ENCODE data around the gene STAM. TPM values are rescaled to one million over a fixed set of nuclear protein-coding genes. Genes with fewer than 3 reads are reported as not detected.

The STAM gene
- total and polyA plus RNA-seq, 9 of the 15 experiments (the other 6 are each of a cell fraction or from before 2014, with no cell fraction given) = 13.8 to 33.5 (median 26.4) TPM

DNA sequence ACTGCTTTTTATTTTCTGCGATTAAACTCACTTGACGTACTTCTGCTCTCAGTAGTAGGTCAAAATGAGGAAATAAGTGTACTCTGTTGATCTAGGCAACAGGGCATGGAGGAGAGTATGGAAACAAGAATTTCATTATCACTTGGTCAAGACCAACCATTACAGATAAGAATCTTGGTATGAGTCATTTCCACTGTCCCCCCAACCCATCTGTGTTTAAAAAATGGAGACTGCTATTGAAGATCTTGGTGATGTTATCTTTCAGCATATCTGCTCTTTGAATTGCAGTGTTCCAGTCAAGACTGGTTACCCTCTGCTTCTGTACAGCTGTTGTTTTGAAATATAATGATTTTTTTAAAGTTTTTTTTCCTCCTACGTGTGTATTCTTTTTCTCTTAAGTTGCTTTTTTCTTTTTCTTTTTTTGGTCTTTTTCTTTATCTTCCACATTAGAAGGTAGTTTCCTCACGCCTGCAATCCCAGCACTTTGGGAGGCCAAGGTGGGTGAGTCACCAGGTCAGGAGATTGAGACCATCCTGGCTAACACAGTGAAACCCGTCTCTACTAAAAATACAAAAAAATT lies 11.7 kb downstream of the STAM start (continued):
- TF ChIP-seq, protein P1, sequence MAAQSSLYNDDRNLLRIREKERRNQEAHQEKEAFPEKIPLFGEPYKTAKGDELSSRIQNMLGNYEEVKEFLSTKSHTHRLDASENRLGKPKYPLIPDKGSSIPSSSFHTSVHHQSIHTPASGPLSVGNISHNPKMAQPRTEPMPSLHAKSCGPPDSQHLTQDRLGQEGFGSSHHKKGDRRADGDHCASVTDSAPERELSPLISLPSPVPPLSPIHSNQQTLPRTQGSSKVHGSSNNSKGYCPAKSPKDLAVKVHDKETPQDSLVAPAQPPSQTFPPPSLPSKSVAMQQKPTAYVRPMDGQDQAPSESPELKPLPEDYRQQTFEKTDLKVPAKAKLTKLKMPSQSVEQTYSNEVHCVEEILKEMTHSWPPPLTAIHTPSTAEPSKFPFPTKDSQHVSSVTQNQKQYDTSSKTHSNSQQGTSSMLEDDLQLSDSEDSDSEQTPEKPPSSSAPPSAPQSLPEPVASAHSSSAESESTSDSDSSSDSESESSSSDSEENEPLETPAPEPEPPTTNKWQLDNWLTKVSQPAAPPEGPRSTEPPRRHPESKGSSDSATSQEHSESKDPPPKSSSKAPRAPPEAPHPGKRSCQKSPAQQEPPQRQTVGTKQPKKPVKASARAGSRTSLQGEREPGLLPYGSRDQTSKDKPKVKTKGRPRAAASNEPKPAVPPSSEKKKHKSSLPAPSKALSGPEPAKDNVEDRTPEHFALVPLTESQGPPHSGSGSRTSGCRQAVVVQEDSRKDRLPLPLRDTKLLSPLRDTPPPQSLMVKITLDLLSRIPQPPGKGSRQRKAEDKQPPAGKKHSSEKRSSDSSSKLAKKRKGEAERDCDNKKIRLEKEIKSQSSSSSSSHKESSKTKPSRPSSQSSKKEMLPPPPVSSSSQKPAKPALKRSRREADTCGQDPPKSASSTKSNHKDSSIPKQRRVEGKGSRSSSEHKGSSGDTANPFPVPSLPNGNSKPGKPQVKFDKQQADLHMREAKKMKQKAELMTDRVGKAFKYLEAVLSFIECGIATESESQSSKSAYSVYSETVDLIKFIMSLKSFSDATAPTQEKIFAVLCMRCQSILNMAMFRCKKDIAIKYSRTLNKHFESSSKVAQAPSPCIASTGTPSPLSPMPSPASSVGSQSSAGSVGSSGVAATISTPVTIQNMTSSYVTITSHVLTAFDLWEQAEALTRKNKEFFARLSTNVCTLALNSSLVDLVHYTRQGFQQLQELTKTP (IDR thresholded peaks at IDR 0.05; ENCODE audit: low read depth in 1 of 2, partially characterized antibody in 2 of 2) = peak; percentile 56 to 67
- TF ChIP-seq CBFA2T2 (conservative IDR thresholded peaks at IDR 0.05) = peak; percentile 55; the same call in 1 of the 2 replicates
- TF ChIP-seq TAL1 (IDR thresholded peaks at IDR 0.05) = peak; percentile 45
- TF ChIP-seq MAZ (CRISPR knock-in tag; conservative IDR thresholded peaks at IDR 0.05 in 1 of 2, IDR thresholded peaks at IDR 0.05 in 1 of 2) = 0 out of 4 replicates have a peak, but pooled peaks of 1 of the 2 experiments have one; percentile 19
- peak; percentile 18 for TF ChIP-seq HDAC3 (IDR thresholded peaks at IDR 0.05; ENCODE audit: borderline replicate concordance, partially characterized antibody)
- no peak for TF ChIP-seq SREBF2 (CRISPR knock-in tag; IDR thresholded peaks at IDR 0.05)
- TF ChIP-seq PRPF4 (IDR thresholded peaks at IDR 0.05; ENCODE audit: insufficient read depth, low read depth, low read length, poor library complexity, severe bottlenecking) = no peak
- TF ChIP-seq, protein P2, sequence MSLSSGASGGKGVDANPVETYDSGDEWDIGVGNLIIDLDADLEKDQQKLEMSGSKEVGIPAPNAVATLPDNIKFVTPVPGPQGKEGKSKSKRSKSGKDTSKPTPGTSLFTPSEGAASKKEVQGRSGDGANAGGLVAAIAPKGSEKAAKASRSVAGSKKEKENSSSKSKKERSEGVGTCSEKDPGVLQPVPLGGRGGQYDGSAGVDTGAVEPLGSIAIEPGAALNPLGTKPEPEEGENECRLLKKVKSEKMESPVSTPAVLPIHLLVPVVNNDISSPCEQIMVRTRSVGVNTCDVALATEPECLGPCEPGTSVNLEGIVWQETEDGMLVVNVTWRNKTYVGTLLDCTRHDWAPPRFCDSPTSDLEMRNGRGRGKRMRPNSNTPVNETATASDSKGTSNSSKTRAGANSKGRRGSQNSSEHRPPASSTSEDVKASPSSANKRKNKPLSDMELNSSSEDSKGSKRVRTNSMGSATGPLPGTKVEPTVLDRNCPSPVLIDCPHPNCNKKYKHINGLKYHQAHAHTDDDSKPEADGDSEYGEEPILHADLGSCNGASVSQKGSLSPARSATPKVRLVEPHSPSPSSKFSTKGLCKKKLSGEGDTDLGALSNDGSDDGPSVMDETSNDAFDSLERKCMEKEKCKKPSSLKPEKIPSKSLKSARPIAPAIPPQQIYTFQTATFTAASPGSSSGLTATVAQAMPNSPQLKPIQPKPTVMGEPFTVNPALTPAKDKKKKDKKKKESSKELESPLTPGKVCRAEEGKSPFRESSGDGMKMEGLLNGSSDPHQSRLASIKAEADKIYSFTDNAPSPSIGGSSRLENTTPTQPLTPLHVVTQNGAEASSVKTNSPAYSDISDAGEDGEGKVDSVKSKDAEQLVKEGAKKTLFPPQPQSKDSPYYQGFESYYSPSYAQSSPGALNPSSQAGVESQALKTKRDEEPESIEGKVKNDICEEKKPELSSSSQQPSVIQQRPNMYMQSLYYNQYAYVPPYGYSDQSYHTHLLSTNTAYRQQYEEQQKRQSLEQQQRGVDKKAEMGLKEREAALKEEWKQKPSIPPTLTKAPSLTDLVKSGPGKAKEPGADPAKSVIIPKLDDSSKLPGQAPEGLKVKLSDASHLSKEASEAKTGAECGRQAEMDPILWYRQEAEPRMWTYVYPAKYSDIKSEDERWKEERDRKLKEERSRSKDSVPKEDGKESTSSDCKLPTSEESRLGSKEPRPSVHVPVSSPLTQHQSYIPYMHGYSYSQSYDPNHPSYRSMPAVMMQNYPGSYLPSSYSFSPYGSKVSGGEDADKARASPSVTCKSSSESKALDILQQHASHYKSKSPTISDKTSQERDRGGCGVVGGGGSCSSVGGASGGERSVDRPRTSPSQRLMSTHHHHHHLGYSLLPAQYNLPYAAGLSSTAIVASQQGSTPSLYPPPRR (CRISPR knock-in tag; IDR thresholded peaks at IDR 0.05; ENCODE audit: borderline replicate concordance) = no peak
- peak; percentile 45; the same call in 1 of the 2 replicates for TF ChIP-seq FOXM1 (IDR thresholded peaks at IDR 0.05; ENCODE audit: low read depth)
- no peak for TF ChIP-seq FOXM1 (CRISPR knock-in tag; IDR thresholded peaks at IDR 0.05; ENCODE audit: low read depth)
- TF ChIP-seq, protein P3, sequence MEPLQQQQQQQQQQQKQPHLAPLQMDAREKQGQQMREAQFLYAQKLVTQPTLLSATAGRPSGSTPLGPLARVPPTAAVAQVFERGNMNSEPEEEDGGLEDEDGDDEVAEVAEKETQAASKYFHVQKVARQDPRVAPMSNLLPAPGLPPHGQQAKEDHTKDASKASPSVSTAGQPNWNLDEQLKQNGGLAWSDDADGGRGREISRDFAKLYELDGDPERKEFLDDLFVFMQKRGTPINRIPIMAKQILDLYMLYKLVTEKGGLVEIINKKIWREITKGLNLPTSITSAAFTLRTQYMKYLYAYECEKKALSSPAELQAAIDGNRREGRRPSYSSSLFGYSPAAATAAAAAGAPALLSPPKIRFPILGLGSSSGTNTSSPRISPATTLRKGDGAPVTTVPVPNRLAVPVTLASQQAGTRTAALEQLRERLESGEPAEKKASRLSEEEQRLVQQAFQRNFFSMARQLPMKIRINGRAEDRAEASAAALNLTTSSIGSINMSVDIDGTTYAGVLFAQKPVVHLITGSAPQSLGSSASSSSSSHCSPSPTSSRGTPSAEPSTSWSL (CRISPR knock-in tag; IDR thresholded peaks at IDR 0.05; ENCODE audit: borderline replicate concordance) = no peak
- TF ChIP-seq, protein P4, sequence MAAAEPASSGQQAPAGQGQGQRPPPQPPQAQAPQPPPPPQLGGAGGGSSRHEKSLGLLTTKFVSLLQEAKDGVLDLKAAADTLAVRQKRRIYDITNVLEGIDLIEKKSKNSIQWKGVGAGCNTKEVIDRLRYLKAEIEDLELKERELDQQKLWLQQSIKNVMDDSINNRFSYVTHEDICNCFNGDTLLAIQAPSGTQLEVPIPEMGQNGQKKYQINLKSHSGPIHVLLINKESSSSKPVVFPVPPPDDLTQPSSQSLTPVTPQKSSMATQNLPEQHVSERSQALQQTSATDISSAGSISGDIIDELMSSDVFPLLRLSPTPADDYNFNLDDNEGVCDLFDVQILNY (CRISPR knock-in tag; IDR thresholded peaks at IDR 0.05) = no peak
- peak; percentile 73 for TF ChIP-seq ATF7 (IDR thresholded peaks at IDR 0.05)
- no peak for TF ChIP-seq ZKSCAN1 (IDR thresholded peaks at IDR 0.05; ENCODE audit: low read depth, low read length)
- TF ChIP-seq ZBTB1 (CRISPR knock-in tag; IDR thresholded peaks at IDR 0.05; ENCODE audit: borderline replicate concordance, low read depth) = no peak
- no peak for TF ChIP-seq BHLHE40 (IDR thresholded peaks at IDR 0.05; ENCODE audit: low read length)
